ENCODE data around the gene SORBS2.

GRCh38 chr4:185565696-185566095 lies 246.3 kb downstream of the SORBS2 start:
- no peak for TF ChIP-seq POLR2AphosphoS5 (IDR thresholded peaks at IDR 0.05)
- TF ChIP-seq POLR2A (IDR thresholded peaks at IDR 0.05; ENCODE audit: low read depth), result no peak
